HepG2 (cell line): ENCODE data around the gene BABAM2. TPM values are rescaled to one million over a fixed set of nuclear protein-coding genes. Genes with fewer than 3 reads are reported as not detected.

Experiments
- KIAA2018 ChIP-seq: sonication (generic); formaldehyde crosslinking; IDR thresholded peaks from 2 replicates; pipeline ENCODE4 v1.5.0; 2020; ENCODE audit warnings: mild to moderate bottlenecking, missing genetic modification reagents, borderline replicate concordance
- ZBTB1 ChIP-seq: sonication (generic); formaldehyde crosslinking; IDR thresholded peaks from 2 replicates; pipeline ENCODE4 v1.4.0; 2020; ENCODE audit warnings: missing genetic modification reagents, borderline replicate concordance
- ZNF207 ChIP-seq: fragments of 450-650 bp; IDR thresholded peaks from 2 replicates; pipeline ENCODE4 v1.6.1; 2016; ENCODE audit warnings: antibody characterized with exemption, borderline replicate concordance
- polyA plus RNA-seq, 8 experiments: library from polyadenylated mRNA; depleted of rRNA in 3 of 8; stranded (reverse) in 7 of 8; unstranded in 1 of 8; fragments of >200 nt; fragmentation: Illumina TruSeq in 4 of 8; extraction: Trizol in 4 of 8; gene quantifications; 2 replicates each; pipeline versions ENCODE4 v1.2.1 to v1.2.3, GENCODE V29; 2011 to 2016; ENCODE audit warnings: low read depth in 4 of 8, missing spikeins in 1 of 8, mixed read lengths in 1 of 8; ENCODE audit not compliant: insufficient read depth in 1 of 8
- total RNA-seq, 5 experiments: library from RNA; depleted of rRNA; stranded (reverse); fragments of >200 nt; fragmentation: Illumina TruSeq; extraction: Trizol; gene quantifications; 2 replicates each; pipeline ENCODE4 v1.2.3, GENCODE V29; 2016; ENCODE audit warnings: low read depth in 1 of 5
- TF ChIP-seq, protein P1 (sequence below): sonication (generic); formaldehyde crosslinking; IDR thresholded peaks from 2 replicates; pipeline ENCODE4 v1.8.0; 2022; ENCODE audit warnings: missing genetic modification reagents, mild to moderate bottlenecking, inconsistent platforms, borderline replicate concordance
- TF ChIP-seq, protein P2 (sequence below): sonication (generic); formaldehyde crosslinking; IDR thresholded peaks from 2 replicates; pipeline ENCODE4 v1.4.0; 2020; ENCODE audit warnings: mild to moderate bottlenecking, missing genetic modification reagents, borderline replicate concordance

BABAM2 gene
- total and polyA plus RNA-seq, 2 of the 13 experiments (the other 11 are each of a cell fraction or from before 2014, with no cell fraction given), result 24.9 to 28.0 TPM

DNA sequence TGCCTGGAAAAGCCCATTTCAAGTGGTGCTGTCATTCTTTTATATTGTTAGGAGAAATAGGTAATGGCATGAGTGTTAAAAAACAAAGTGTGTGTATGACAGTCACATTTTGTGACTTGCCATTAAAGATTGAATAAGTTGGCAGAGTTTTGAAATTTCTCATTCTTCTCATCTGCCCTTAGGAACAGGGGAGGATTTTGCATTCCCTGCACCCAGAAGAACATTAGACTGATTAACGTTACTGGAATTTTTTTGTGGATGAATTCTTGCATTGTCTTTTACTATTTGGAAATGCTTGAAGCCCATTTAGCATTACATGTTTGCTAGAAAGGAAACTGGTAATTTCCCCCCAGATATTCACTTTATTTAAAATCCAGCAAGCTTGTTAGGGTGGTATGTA, 162.2 kb downstream of the BABAM2 start (continued):
- TF ChIP-seq, protein P1, sequence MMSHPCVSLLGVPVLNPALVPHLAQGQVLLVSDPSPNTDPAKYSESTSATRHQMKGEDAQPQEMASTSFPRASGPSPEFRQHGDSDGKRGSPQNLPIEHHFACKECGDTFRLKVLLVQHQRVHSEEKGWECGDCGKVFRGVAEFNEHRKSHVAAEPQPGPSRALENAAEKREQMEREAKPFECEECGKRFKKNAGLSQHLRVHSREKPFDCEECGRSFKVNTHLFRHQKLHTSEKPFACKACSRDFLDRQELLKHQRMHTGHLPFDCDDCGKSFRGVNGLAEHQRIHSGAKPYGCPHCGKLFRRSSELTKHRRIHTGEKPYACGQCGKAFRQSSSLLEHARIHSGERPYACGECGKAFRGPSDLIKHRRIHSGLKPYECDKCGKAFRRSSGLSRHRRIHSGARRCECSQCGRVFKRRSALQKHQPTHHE (CRISPR knock-in tag), result no peak
- TF ChIP-seq, protein P2, sequence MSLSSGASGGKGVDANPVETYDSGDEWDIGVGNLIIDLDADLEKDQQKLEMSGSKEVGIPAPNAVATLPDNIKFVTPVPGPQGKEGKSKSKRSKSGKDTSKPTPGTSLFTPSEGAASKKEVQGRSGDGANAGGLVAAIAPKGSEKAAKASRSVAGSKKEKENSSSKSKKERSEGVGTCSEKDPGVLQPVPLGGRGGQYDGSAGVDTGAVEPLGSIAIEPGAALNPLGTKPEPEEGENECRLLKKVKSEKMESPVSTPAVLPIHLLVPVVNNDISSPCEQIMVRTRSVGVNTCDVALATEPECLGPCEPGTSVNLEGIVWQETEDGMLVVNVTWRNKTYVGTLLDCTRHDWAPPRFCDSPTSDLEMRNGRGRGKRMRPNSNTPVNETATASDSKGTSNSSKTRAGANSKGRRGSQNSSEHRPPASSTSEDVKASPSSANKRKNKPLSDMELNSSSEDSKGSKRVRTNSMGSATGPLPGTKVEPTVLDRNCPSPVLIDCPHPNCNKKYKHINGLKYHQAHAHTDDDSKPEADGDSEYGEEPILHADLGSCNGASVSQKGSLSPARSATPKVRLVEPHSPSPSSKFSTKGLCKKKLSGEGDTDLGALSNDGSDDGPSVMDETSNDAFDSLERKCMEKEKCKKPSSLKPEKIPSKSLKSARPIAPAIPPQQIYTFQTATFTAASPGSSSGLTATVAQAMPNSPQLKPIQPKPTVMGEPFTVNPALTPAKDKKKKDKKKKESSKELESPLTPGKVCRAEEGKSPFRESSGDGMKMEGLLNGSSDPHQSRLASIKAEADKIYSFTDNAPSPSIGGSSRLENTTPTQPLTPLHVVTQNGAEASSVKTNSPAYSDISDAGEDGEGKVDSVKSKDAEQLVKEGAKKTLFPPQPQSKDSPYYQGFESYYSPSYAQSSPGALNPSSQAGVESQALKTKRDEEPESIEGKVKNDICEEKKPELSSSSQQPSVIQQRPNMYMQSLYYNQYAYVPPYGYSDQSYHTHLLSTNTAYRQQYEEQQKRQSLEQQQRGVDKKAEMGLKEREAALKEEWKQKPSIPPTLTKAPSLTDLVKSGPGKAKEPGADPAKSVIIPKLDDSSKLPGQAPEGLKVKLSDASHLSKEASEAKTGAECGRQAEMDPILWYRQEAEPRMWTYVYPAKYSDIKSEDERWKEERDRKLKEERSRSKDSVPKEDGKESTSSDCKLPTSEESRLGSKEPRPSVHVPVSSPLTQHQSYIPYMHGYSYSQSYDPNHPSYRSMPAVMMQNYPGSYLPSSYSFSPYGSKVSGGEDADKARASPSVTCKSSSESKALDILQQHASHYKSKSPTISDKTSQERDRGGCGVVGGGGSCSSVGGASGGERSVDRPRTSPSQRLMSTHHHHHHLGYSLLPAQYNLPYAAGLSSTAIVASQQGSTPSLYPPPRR (CRISPR knock-in tag), result no peak
- no peak for TF ChIP-seq ZNF207
- no peak for TF ChIP-seq ZBTB1 (CRISPR knock-in tag)
- TF ChIP-seq KIAA2018 (CRISPR knock-in tag), result no peak
